Activated CD8-positive, alpha-beta T cell treated with anti-CD3 and anti-CD28 coated beads, Interleukin-2, amount 10 ng/mL, durations not matched to agents 7 days and 5 days (primary cell): ENCODE measurements around the gene ARFGAP3. TPM values are rescaled to one million over a fixed set of nuclear protein-coding genes. Genes with fewer than 3 reads are reported as not detected.
"Not testable (repeated sequence)": the region's sequence is repeated elsewhere in the genome, so short reads cannot be mapped to it uniquely, and the experiment has no call there.

Experiments
- ATAC-seq: fragments of 150-1000 bp; cut with Tn5 transposase; one replicate; pipeline ENCODE4 v1.10.0; 2021; ENCODE audit warnings: moderate library complexity
- CTCF ChIA-PET: fragments of 350-600 bp; sonication (Branson Sonifier 250); formaldehyde crosslinking; loops from one replicate; lab custom pipeline; 2021; ENCODE audit warnings: antibody characterized with exemption; lab: Charles Lee
- POLR2A ChIA-PET: fragments of 350-600 bp; sonication (Branson Sonifier 250); formaldehyde crosslinking; loops from one replicate; lab custom pipeline; 2021; ENCODE audit warnings: antibody characterized with exemption; lab: Charles Lee
- DNase-seq: peaks from one replicate; pipeline ENCODE4 v3.0.0-alpha.2; 2020
- H3K27ac Mint-ChIP-seq: one replicate; pipeline ENCODE4 v1.8.0; 2021; ENCODE audit warnings: mild to moderate bottlenecking, mixed read lengths
- H3K27me3 Mint-ChIP-seq: one replicate; pipeline ENCODE4 v1.8.0; 2021; ENCODE audit warnings: low read depth, mixed read lengths
- H3K36me3 Mint-ChIP-seq: one replicate; pipeline ENCODE4 v1.8.0; 2021; ENCODE audit warnings: low read depth, mixed read lengths
- H3K4me1 Mint-ChIP-seq: one replicate; pipeline ENCODE4 v1.8.0; 2021; ENCODE audit warnings: low read depth, mixed read lengths
- H3K4me3 Mint-ChIP-seq: one replicate; pipeline ENCODE4 v1.8.0; 2021; ENCODE audit warnings: mild to moderate bottlenecking, mixed read lengths
- H3K9me3 Mint-ChIP-seq: one replicate; pipeline ENCODE4 v1.8.0; 2022; ENCODE audit warnings: mixed read lengths; ENCODE audit not compliant: insufficient read depth
- total RNA-seq, 2 experiments: library from RNA; stranded (reverse); gene quantifications; one replicate each; pipeline ENCODE4 v1.2.3, GENCODE V29; 2021

ARFGAP3 gene
- total RNA-seq, 2 experiments from 2014 or later = 35.8 to 36.7 TPM

GRCh38 chr22:42791721-42792452, 65.2 kb downstream of the ARFGAP3 start:
- POLR2A ChIA-PET = interaction anchor here (0.6 kb wide), 1 partner anchor 90 kb away, joined by 3 read pairs; no protein-coding TSS in a partner anchor
- no peak for ATAC-seq
- Mint-ChIP-seq H3K27me3 (no peaks in the 10 kb centered on the region), H3K36me3 (peaks cover 2% of the 10 kb centered on the region), H3K4me3 (no peak overlapping the region), H3K4me1 (no peaks in the 10 kb centered on the region), H3K27ac (peak overlapping the region; percentile 20), H3K9me3 (no peaks in the 10 kb centered on the region)
- no peak for DNase-seq
- CTCF ChIA-PET = no interaction called here

- no peak for ATAC-seq
- H3K27me3 Mint-ChIP-seq = no peaks in the 10 kb centered on the region
- ChIA-PET CTCF (interaction anchor here (1.0 kb wide), 1 partner anchor 79 kb away, joined by 3 read pairs; no protein-coding TSS in a partner anchor), POLR2A (no interaction called here)
- H3K27ac Mint-ChIP-seq = no peak overlapping the region
- no peaks in the 10 kb centered on the region for H3K4me1 Mint-ChIP-seq
- DNase-seq = no peak
- H3K36me3 Mint-ChIP-seq = no peaks in the 10 kb centered on the region
- H3K4me3 Mint-ChIP-seq = no peak overlapping the region
- no peaks in the 10 kb centered on the region for H3K9me3 Mint-ChIP-seq
These were observed 68.6 kb downstream of the ARFGAP3 start for GRCh38 chr22:42788466-42788865.

GRCh38 chr22:42788021-42788420, 69.1 kb downstream of the ARFGAP3 start:
- no peaks in the 10 kb centered on the region for H3K9me3 Mint-ChIP-seq
- H3K4me3 Mint-ChIP-seq = no peak overlapping the region
- no peaks in the 10 kb centered on the region for H3K36me3 Mint-ChIP-seq
- no peak overlapping the region for H3K27ac Mint-ChIP-seq
- no peak for DNase-seq
- ATAC-seq = no peak
- H3K4me1 Mint-ChIP-seq = no peaks in the 10 kb centered on the region
- ChIA-PET CTCF (interaction anchor here (1.0 kb wide), 1 partner anchor 80 kb away, joined by 3 read pairs; no protein-coding TSS in a partner anchor), POLR2A (no interaction called here)
- no peaks in the 10 kb centered on the region for H3K27me3 Mint-ChIP-seq

- H3K27me3 Mint-ChIP-seq = no peaks in the 10 kb centered on the region
- H3K9me3 Mint-ChIP-seq = no peaks in the 10 kb centered on the region
- ATAC-seq (no peak), DNase-seq (no peak)
- no peak overlapping the region for H3K4me3 Mint-ChIP-seq
- no peaks in the 10 kb centered on the region for H3K4me1 Mint-ChIP-seq
- POLR2A ChIA-PET = no interaction called here
- H3K36me3 Mint-ChIP-seq = no peaks in the 10 kb centered on the region
- no peak overlapping the region for H3K27ac Mint-ChIP-seq
- CTCF ChIA-PET = interaction anchor here (1.0 kb wide), 1 partner anchor 80 kb away, joined by 3 read pairs; no protein-coding TSS in a partner anchor
These were observed 69.7 kb downstream of the ARFGAP3 start for GRCh38 chr22:42787357-42787736.

GRCh38 chr22:42786606-42787356, 70.3 kb downstream of the ARFGAP3 start:
- H3K27ac Mint-ChIP-seq = no peak overlapping the region
- POLR2A ChIA-PET = no interaction called here
- no peak overlapping the region for H3K4me3 Mint-ChIP-seq
- no peaks in the 10 kb centered on the region for H3K9me3 Mint-ChIP-seq
- CTCF ChIA-PET = no interaction called here
- ATAC-seq (no peak), DNase-seq (no peak)
- H3K27me3 Mint-ChIP-seq = no peaks in the 10 kb centered on the region
- no peaks in the 10 kb centered on the region for H3K4me1 Mint-ChIP-seq
- H3K36me3 Mint-ChIP-seq = no peaks in the 10 kb centered on the region

- DNase-seq = no peak
- Mint-ChIP-seq H3K4me3 (no peak overlapping the region), H3K27me3 (no peaks in the 10 kb centered on the region), H3K36me3 (no peaks in the 10 kb centered on the region), H3K27ac (no peak overlapping the region), H3K9me3 (no peaks in the 10 kb centered on the region), H3K4me1 (no peaks in the 10 kb centered on the region)
- no peak for ATAC-seq
- POLR2A ChIA-PET = interaction anchor here (0.6 kb wide), 1 partner anchor 31 kb away, joined by 3 read pairs; no protein-coding TSS in a partner anchor
- CTCF ChIA-PET = no interaction called here
These were observed 71.2 kb downstream of the ARFGAP3 start for GRCh38 chr22:42785706-42786499.

GRCh38 chr22:42782306-42782705, 74.8 kb downstream of the ARFGAP3 start:
- H3K9me3 Mint-ChIP-seq, H3K36me3 Mint-ChIP-seq, DNase-seq, ATAC-seq, POLR2A ChIA-PET, H3K4me3 Mint-ChIP-seq, H3K27me3 Mint-ChIP-seq, H3K27ac Mint-ChIP-seq, H3K4me1 Mint-ChIP-seq: not testable (repeated sequence)
- CTCF ChIA-PET = interaction anchor here (1.2 kb wide), 1 partner anchor 85 kb away, joined by 3 read pairs; no protein-coding TSS in a partner anchor

GRCh38 chr22:42780070-42780540, 77.0 kb downstream of the ARFGAP3 start:
- ChIA-PET POLR2A (no interaction called here), CTCF (interaction anchor here (1.0 to 2.5 kb wide), 2 partner anchors 254 to 310 kb away, joined by 3 to 11 read pairs; no protein-coding TSS in a partner anchor)
- H3K36me3 Mint-ChIP-seq = no peaks in the 10 kb centered on the region
- ATAC-seq = peak; percentile 79
- no peak overlapping the region for H3K4me3 Mint-ChIP-seq
- H3K9me3 Mint-ChIP-seq = no peaks in the 10 kb centered on the region
- no peaks in the 10 kb centered on the region for H3K4me1 Mint-ChIP-seq
- H3K27me3 Mint-ChIP-seq = no peaks in the 10 kb centered on the region
- DNase-seq = peak; percentile 78
- no peak overlapping the region for H3K27ac Mint-ChIP-seq

- Mint-ChIP-seq H3K4me3 (no peak overlapping the region), H3K27me3 (no peaks in the 10 kb centered on the region), H3K27ac (no peak overlapping the region), H3K4me1 (no peaks in the 10 kb centered on the region), H3K9me3 (no peaks in the 10 kb centered on the region), H3K36me3 (no peaks in the 10 kb centered on the region)
- POLR2A ChIA-PET = no interaction called here
- CTCF ChIA-PET = no interaction called here
- DNase-seq = no peak
- no peak for ATAC-seq
These were observed 79.9 kb downstream of the ARFGAP3 start for GRCh38 chr22:42777126-42777525.

- H3K9me3 Mint-ChIP-seq = no peaks in the 10 kb centered on the region
- DNase-seq (no peak), ATAC-seq (no peak)
- H3K4me1 Mint-ChIP-seq = no peaks in the 10 kb centered on the region
- no peak overlapping the region for H3K27ac Mint-ChIP-seq
- ChIA-PET CTCF (no interaction called here), POLR2A (no interaction called here)
- no peak overlapping the region for H3K4me3 Mint-ChIP-seq
- no peaks in the 10 kb centered on the region for H3K27me3 Mint-ChIP-seq
- H3K36me3 Mint-ChIP-seq = no peaks in the 10 kb centered on the region
These were observed 83.9 kb downstream of the ARFGAP3 start for GRCh38 chr22:42773167-42773566.

- Mint-ChIP-seq H3K36me3 (no peaks in the 10 kb centered on the region), H3K27me3 (no peaks in the 10 kb centered on the region), H3K4me1 (no peaks in the 10 kb centered on the region), H3K9me3 (no peaks in the 10 kb centered on the region), H3K4me3 (no peak overlapping the region), H3K27ac (no peak overlapping the region)
- ChIA-PET CTCF (no interaction called here), POLR2A (no interaction called here)
- ATAC-seq (no peak), DNase-seq (no peak)
These were observed 84.4 kb downstream of the ARFGAP3 start for GRCh38 chr22:42772647-42773046.
